Mammary epithelial cell (primary cell): ENCODE measurements around the gene DAP.

Source experiments
- CTCF ChIP-seq, 2 donors: IDR thresholded peaks in 1 of 2; conservative IDR thresholded peaks in 1 of 2; 2 replicates each; pipeline ENCODE4 v1.5.1; 2011 to 2012; ENCODE audit warnings: inconsistent platforms in 2 of 2, low read length in 2 of 2, mild to moderate bottlenecking in 2 of 2, control low read depth in 1 of 2, low read depth in 1 of 2; ENCODE audit not compliant: insufficient read depth in 1 of 2; ENCODE audit errors: extremely low read depth in 1 of 2
- EZH2 ChIP-seq: IDR thresholded peaks from 2 replicates; pipeline ENCODE4 v1.6.1; 2012; ENCODE audit warnings: low read length, inconsistent platforms, borderline replicate concordance

GRCh38 chr5:10789021-10789420 is 28.0 kb upstream of the DAP start:
- TF ChIP-seq CTCF (conservative IDR thresholded peaks at IDR 0.05 in 1 of 2, IDR thresholded peaks at IDR 0.05 in 1 of 2; ENCODE audit: extremely low read depth in 1 of 2, insufficient read depth in 1 of 2, low read depth in 1 of 2, low read length in 2 of 2): no peak
- no peak for TF ChIP-seq EZH2
